DMS114 treated with DMSO at 0.1 percent for 48 hours (cell line): ENCODE data around the gene TADA1.

Experiments used
- DNase-seq: peaks from one replicate; lab custom pipeline; 2025; ENCODE audit not compliant: unreplicated experiment; lab: John Stamatoyannopoulos, UW

Gene TADA1

DNA sequence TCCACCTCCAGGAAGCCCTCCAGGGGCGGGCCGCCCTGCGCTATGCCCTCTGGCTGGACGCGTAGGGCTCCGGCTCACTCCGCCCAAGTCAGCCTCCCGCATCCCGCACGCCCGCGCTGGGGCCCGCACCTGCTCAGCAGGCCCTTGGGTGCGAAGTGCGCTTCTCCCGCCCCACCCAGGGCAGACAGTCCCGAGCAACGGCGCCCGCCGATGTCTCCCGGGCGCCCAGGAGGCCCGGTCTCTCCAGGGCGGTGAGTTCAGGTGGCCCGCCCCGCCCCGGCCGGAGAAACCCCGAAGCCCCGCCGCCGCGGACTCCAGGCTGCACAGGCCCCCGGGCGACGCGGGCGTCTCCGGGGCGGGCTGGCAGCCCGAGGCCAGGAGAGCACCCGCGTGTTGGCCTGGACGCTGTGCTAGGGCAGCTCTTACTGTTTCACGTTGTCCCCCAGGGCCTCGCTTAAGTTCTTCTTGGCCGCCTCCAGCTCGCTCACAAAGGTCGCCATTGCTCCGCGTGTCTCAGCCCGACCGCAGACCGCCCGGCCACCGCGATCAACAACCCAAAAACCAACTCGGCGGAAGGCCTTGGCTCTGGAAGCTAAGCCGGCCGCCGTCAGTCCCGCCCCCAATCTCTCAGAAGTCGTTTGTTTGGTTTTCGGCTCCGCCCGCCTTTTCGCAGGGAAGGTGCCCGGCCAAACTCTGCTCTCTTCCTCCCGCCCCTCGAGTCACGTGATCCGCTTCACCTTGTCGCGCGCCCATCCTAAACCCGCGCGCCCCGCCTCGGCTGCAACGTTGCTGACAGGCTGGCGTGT is at the start of gene TADA1:
Gene TADA1, minus strand, starts transcription at position 531 of the 806 bp plus-strand sequence. Its CDS starts 31 bp downstream, at position 500.
- peak; percentile 98 for DNase-seq

DNA sequence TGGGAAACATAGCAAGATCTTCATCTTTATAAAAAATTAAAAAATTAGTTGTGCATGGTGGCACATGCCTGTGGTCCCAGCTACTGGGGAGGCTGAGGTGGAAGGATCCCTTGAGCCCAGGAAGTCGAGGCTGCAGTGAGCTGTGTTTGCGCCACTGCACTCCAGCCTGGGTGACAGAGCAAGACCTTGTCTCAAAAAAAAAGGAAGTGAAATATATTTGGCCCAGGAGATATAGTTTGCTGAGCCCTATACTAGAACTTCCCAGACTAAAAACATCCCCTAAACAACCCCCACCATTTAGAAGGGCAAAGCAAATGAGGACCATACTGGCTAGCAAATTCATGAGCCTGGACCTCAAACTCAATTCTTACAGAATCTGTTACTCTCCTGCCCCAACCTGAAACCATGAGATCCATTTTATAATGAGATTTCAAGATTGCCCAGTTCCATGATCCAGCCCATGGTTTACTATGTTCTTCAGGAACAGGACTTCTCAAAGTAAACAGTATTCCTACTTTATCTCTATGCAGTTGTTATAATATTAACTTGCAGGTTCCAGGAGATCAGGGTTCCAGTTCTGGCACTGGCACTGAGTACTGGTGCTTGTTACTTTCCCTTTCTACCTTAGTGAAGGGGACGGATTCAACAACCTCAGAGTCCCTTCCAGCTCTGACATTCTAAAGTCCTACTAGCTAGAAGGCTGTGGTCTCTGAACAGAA is 48.9 kb upstream of the TADA1 start:
- DNase-seq, result no peak

GRCh38 chr1:166920561-166921475 is 44.8 kb upstream of the TADA1 start:
- peak; percentile 3 for DNase-seq

GRCh38 chr1:166918956-166919316 is 42.9 kb upstream of the TADA1 start:
- DNase-seq, result no peak

DNA sequence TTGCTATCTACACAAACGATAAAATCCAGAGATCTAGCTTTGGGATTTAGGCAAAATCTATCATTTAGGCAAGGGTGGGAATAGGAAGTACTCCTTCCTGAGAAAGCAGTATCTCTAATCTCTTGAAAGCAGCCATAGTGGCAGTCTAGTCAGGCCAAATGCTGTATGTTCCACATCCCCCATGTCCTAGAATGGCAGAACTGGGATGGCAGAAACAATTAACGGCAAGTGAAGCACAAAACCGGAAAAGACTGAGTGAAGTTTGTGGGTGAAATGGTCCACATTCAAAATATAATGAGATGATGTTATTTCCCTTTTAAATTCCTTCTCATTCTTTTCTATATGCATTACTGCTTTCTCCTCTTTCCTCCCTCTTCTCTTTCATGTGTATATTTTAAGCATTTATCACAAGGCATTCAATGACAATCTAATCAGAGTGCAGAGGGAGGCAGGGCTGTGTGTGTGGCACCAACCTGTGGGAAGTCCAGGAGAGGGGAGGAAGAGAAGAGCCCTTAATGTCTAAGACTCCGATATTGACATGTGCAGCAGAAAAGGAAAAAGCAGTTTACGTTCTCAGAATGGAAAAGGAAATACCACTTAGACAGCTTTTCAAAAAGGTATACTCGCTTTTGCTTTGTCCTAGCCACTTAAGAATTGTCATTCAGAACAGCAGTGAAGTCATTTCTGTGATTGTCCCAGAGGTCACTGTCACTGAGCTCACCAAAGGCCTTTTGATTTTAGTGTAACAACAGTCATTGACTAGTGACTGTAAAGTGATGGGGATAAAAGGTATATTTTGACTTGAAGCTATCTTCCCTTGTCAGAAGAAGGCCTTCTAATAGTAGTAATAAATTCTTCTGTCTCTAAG is 42.3 kb upstream of the TADA1 start:
- DNase-seq, result no peak

DNA sequence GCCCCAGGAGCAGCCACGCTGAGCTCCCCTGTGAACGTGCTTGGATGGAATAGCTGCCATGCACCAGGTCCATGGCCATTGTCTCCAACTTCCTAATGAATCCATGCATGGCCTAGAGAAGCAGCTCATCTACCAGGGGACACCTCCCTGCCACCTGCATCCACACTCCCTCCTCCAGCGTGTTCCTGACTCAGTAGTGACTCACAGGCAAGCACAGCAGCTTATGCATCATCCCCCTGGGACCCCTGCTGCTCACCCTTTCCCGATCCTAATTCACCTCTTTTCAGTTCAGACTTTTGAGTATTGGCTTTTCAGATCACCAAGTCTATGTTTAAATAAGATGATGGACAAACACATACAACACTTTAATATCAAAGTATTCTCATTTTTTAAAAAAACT is 39.9 kb upstream of the TADA1 start:
- DNase-seq, result no peak

DNA sequence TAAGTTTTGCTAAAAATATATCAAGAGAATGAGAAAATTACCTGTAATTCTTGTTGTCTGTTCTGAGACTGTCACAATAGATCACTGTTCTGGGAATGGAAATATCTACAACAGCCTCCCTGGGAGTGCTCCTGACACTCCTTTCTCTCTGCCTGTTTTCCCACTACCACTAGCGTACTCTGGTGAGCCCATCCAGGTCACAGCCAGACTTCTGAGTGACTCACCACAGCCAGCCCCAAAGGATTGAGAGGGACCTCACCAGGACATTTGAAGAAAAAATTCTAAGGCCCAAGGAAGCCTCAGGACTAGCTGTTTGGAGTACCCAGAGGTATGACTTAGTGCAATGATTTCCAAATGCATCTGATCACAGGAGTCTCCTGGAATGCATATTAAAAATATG is 39.0 kb upstream of the TADA1 start:
- no peak for DNase-seq

- no peak for DNase-seq
These were observed 38.0 kb upstream of the TADA1 start for GRCh38 chr1:166914111-166914510.

DNA sequence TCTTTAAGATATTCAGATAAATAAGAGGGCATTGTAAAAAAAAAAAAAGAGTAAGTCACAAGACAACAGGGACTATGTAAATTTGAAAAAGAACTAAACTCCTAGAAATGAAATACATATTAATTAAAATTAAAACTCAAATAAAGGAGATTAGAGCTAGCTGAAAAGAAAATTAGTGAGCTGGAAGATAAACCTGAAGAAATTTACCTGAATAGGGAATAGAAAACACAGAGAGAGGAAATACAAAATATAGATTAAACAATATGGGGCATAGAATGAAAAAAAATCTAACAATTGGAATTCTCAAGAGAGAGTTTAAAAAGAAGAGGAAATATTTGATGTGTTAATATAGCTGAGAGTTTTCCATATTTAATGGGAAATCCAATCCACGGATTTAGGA is 35.6 kb upstream of the TADA1 start:
- no peak for DNase-seq

DNA sequence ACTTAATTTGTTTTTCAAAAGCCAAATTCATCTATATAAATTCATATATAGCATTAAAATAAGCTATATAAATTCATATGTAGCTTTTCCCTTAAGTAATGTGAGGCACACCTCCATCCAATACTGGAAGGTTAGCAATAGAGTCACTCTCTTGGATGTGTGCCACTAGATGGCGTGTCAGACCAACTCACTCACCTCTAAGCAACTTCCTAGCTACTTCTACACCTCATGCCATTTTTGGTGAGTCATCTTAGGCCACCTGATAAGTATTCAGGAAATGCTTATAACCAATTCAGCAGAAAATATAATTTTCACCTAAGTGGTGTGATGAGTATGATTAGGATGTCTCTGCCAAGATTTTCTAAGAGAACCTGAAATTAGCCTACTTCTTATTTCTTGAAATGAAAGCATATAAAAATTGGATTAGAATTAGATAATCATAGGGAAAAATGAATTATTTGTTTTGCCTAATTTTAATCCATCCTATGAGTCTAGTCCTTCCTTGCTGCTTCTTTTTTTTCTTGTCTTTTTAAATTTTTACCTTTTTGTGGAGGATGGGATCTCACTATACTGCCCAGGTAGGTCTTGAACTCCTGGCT is 34.4 kb upstream of the TADA1 start:
- peak; percentile 62 for DNase-seq

DNA sequence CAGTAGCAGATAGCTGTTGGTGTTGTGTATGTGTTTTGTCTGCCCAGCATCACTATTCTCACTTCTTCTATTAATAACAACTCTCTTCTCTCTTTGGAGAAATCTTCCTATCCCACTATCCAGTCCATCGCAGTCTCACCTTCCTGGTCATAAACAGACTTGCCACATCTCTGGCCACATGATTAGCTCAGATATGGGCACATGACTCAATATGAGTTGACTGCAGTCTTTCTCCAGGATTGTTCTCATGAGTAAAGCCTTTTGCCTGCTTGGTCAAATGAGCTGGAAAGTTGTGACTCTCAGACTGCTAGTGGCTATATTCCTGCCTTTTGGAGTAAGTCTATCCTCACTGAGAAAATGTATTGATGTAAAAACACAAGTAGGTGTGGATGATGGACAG is 32.9 kb upstream of the TADA1 start:
- no peak for DNase-seq

DNA sequence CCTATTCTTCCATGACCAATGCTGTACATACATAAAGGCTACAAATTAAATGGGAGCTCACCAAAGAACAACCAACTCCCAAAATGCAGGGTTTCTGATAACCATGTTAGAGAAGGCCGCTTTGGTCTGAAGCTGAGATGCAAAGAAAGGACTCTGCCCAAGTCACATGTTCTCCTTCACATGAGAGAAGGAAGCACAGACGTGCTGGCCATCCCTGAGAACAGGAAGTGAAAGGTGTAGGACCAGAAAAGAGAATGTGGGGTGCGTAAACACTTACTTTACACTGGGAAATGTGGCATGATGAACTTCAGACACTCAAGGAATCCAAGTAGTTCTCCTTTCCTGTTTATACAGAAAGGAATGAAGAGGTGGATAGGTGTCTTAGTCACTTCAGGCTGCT is 31.7 kb upstream of the TADA1 start:
- DNase-seq, result no peak

- no peak for DNase-seq
These were observed 31.0 kb upstream of the TADA1 start for GRCh38 chr1:166907051-166907450.

GRCh38 chr1:166906647-166907046 is 30.6 kb upstream of the TADA1 start:
- no peak for DNase-seq

- DNase-seq, result no peak
These were observed 29.8 kb upstream of the TADA1 start for GRCh38 chr1:166905900-166906299.

- no peak for DNase-seq
These were observed 29.1 kb upstream of the TADA1 start for GRCh38 chr1:166905136-166905535.

GRCh38 chr1:166903232-166903631 is 27.2 kb upstream of the TADA1 start:
- DNase-seq, result no peak

GRCh38 chr1:166902279-166902678 is 26.2 kb upstream of the TADA1 start:
- DNase-seq, result no peak

DNA sequence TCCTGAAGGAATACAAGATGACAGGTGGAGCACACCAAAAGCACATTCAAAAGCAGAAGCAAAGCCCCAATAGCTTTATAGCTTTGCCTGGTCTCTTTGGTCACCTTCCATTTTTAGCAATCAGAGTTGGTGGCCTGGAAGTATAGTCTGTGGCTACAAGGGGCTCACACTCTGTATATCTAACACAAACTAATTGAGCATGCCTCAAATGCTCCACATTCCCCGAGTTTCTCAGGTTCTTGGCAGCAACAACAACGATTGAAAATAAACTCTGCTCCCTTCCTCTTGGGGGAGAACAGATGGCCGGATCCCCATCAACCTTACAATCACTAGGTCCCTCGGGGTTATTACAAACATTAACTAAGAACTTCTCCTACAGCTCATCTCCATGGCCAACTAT is 24.9 kb upstream of the TADA1 start:
- DNase-seq, result no peak

GRCh38 chr1:166899769-166900168 is 23.7 kb upstream of the TADA1 start:
- DNase-seq, result no peak
